ENCODE data around the gene STPG4. TPM values are rescaled to one million over a fixed set of nuclear protein-coding genes. Genes with fewer than 3 reads are reported as not detected.
"Not testable (repeated sequence)": the region's sequence is repeated elsewhere in the genome, so short reads cannot be mapped to it uniquely, and the experiment has no call there.

The STPG4 gene
- total RNA-seq, 1 donor from 2014 or later: 0.64 TPM

DNA sequence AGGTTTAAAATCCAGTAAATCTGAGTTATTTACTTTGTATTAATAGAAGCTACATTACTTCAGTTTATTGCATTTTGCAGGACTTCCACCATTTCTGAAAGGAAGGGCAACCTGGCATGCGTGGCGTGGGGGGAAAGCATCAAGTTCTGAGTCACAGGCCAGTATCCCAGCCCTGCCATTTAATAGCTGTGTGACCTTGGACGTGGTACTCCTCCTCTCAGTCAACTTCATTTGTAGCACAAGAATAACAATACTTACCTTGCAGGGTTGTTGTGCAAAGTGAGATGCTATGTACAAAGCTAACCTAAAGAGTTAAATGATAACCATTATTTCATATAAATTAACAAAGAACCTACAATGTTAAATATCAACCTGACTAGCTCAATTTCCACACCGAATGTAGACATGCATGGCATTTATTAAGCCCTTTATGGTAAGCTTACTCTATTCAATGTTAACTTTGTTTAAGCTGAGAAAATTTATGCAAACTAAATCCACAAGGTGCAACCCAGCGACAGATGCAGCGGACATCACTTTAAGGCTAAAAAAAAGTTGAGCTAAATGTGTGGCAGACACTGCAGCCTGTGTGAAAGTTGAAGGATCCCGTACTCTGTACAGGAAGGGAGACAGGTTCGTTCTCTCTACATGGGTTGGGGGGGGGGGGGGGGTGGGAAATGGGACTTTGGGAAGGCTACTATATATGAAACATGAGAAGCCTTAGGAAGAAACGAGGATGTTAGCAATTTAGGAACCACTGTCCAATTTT is 17.2 kb upstream of the STPG4 start:
- no peaks in the 10 kb centered on the region for H3K27me3 Mint-ChIP-seq (ENCODE audit: low read depth, unreplicated experiment)
- Histone ChIP-seq H3K4me2 (ENCODE audit: low read length) (peak overlapping the region; percentile 88), H4K20me1 (ENCODE audit: insufficient read depth, low read length) (peaks cover 82% of the 10 kb centered on the region), H2AFZ (ENCODE audit: low read depth, low read length) (no peak overlapping the region), H3K4me1 (ENCODE audit: insufficient read depth, low read length) (peaks cover 32% of the 10 kb centered on the region), H3K79me2 (ENCODE audit: insufficient read depth, low read length) (peaks cover 92% of the 10 kb centered on the region), H3K4me3 (ENCODE audit: insufficient read depth, low read depth, low read length) (peak overlapping the region; percentile 90), H3K9ac (ENCODE audit: low read length) (peak overlapping the region; percentile 100), H3K27me3 (ENCODE audit: insufficient read depth, low read length) (no peaks in the 10 kb centered on the region), H3K36me3 (ENCODE audit: insufficient read depth, low read length) (peaks cover 10% of the 10 kb centered on the region), H3K9me3 (ENCODE audit: insufficient read depth, low read depth, low read length) (no peaks in the 10 kb centered on the region), H3K27ac (ENCODE audit: low read depth, low read length) (peak overlapping the region; percentile 100)
- peaks cover 2% of the 10 kb centered on the region for H3K36me3 Mint-ChIP-seq (ENCODE audit: low read depth, unreplicated experiment)
- no peak for DNase-seq (ENCODE audit: low read depth)
- H3K9me3 Mint-ChIP-seq (ENCODE audit: unreplicated experiment): no peaks in the 10 kb centered on the region
- peak overlapping the region; percentile 99 for H3K4me3 Mint-ChIP-seq (ENCODE audit: unreplicated experiment)
- FAIRE-seq: no peak
- TF ChIP-seq, protein P1, sequence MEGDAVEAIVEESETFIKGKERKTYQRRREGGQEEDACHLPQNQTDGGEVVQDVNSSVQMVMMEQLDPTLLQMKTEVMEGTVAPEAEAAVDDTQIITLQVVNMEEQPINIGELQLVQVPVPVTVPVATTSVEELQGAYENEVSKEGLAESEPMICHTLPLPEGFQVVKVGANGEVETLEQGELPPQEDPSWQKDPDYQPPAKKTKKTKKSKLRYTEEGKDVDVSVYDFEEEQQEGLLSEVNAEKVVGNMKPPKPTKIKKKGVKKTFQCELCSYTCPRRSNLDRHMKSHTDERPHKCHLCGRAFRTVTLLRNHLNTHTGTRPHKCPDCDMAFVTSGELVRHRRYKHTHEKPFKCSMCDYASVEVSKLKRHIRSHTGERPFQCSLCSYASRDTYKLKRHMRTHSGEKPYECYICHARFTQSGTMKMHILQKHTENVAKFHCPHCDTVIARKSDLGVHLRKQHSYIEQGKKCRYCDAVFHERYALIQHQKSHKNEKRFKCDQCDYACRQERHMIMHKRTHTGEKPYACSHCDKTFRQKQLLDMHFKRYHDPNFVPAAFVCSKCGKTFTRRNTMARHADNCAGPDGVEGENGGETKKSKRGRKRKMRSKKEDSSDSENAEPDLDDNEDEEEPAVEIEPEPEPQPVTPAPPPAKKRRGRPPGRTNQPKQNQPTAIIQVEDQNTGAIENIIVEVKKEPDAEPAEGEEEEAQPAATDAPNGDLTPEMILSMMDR (IDR thresholded peaks at IDR 0.05; ENCODE audit: insufficient read depth, low read depth, low read length): no peak
- TF ChIP-seq EZH2 (IDR thresholded peaks at IDR 0.05; ENCODE audit: insufficient read depth, low read length): no peak
- H3K4me1 Mint-ChIP-seq (ENCODE audit: low read depth, unreplicated experiment): peaks cover 38% of the 10 kb centered on the region
- H3K27ac Mint-ChIP-seq (ENCODE audit: unreplicated experiment): peak overlapping the region; percentile 58

DNA sequence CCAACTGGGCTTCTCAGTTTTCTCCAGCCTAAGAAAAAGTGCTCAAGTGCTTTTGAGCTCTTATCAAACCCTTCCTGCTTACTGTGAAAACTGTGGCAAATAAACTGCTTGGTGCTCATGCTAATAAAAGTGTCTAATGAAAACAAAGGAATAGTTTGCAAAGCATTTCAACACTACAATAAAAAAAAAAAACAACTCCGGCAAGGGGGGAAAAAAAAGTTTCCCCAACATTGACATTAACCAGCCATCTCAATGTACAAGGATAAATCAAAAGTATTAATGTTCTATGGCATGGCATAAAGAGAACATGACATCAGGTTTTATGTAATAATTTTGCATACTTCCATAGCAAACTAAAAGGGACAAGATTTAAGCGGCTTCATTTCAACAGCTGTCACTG is 14.7 kb upstream of the STPG4 start:
- Mint-ChIP-seq H3K4me3 (ENCODE audit: unreplicated experiment) (no peak overlapping the region), H3K27me3 (ENCODE audit: low read depth, unreplicated experiment) (no peaks in the 10 kb centered on the region), H3K9me3 (ENCODE audit: unreplicated experiment) (no peaks in the 10 kb centered on the region), H3K36me3 (ENCODE audit: low read depth, unreplicated experiment) (peaks cover 3% of the 10 kb centered on the region), H3K27ac (ENCODE audit: unreplicated experiment) (no peak overlapping the region), H3K4me1 (ENCODE audit: low read depth, unreplicated experiment) (peaks cover 50% of the 10 kb centered on the region)
- TF ChIP-seq, protein P1 (IDR thresholded peaks at IDR 0.05; ENCODE audit: insufficient read depth, low read depth, low read length): no peak
- no peak for TF ChIP-seq EZH2 (IDR thresholded peaks at IDR 0.05; ENCODE audit: insufficient read depth, low read length)
- peak overlapping the region; percentile 10 for H3K27ac ChIP-seq (ENCODE audit: low read depth, low read length)
- peaks cover 26% of the 10 kb centered on the region for H3K4me1 ChIP-seq (ENCODE audit: insufficient read depth, low read length)
- DNase-seq (ENCODE audit: low read depth) (no peak), FAIRE-seq (no peak)
- H3K9me3 ChIP-seq (ENCODE audit: insufficient read depth, low read depth, low read length): no peaks in the 10 kb centered on the region
- peak overlapping the region; percentile 61 for H3K9ac ChIP-seq (ENCODE audit: low read length)
- no peak overlapping the region for H3K4me3 ChIP-seq (ENCODE audit: insufficient read depth, low read depth, low read length)
- peak overlapping the region; percentile 88 for H3K4me2 ChIP-seq (ENCODE audit: low read length)
- H3K79me2 ChIP-seq (ENCODE audit: insufficient read depth, low read length): peaks cover 100% of the 10 kb centered on the region
- no peaks in the 10 kb centered on the region for H3K27me3 ChIP-seq (ENCODE audit: insufficient read depth, low read length)
- H3K36me3 ChIP-seq (ENCODE audit: insufficient read depth, low read length): peaks cover 29% of the 10 kb centered on the region
- H2AFZ ChIP-seq (ENCODE audit: low read depth, low read length): no peak overlapping the region
- peaks cover 96% of the 10 kb centered on the region for H4K20me1 ChIP-seq (ENCODE audit: insufficient read depth, low read length)

DNA sequence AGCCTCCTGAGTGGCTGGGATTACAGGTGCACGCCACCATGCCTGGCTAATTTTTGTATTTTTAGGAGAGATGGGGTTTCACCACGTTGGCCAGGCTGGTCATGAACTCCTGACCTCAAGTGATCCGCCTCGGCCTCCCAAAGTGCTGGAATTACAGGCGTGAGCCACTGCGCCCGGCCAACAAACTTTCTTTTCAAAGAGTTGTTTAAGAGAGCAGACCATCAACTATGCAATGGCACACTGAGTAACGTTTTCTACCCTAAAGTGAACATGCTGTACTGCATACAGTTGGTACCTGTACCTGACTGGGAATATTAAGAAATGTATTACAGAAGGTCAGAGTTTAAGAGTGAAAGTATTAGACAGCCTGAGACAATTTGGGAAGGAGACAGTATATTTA is 13.8 kb upstream of the STPG4 start:
- not testable (repeated sequence) for H3K9me3 Mint-ChIP-seq (ENCODE audit: unreplicated experiment); H3K4me2 ChIP-seq (ENCODE audit: low read length)

More for the DNA sequence above, 13.8 kb upstream of the STPG4 start:
- H3K4me1 ChIP-seq (ENCODE audit: insufficient read depth, low read length): peaks cover 26% of the 10 kb centered on the region
- not testable (repeated sequence) for H3K27ac Mint-ChIP-seq (ENCODE audit: unreplicated experiment); H3K9me3 ChIP-seq (ENCODE audit: insufficient read depth, low read depth, low read length); DNase-seq (ENCODE audit: low read depth); H3K9ac ChIP-seq (ENCODE audit: low read length); H3K27me3 Mint-ChIP-seq (ENCODE audit: low read depth, unreplicated experiment); H3K27ac ChIP-seq (ENCODE audit: low read depth, low read length); H3K27me3 ChIP-seq (ENCODE audit: insufficient read depth, low read length); H3K36me3 Mint-ChIP-seq (ENCODE audit: low read depth, unreplicated experiment); H3K4me3 ChIP-seq (ENCODE audit: insufficient read depth, low read depth, low read length); H2AFZ ChIP-seq (ENCODE audit: low read depth, low read length); H3K4me3 Mint-ChIP-seq (ENCODE audit: unreplicated experiment); FAIRE-seq
- peaks cover 95% of the 10 kb centered on the region for H4K20me1 ChIP-seq (ENCODE audit: insufficient read depth, low read length)
- H3K79me2 ChIP-seq (ENCODE audit: insufficient read depth, low read length): peaks cover 98% of the 10 kb centered on the region
- H3K36me3 ChIP-seq (ENCODE audit: insufficient read depth, low read length): peaks cover 33% of the 10 kb centered on the region
- H3K4me1 Mint-ChIP-seq (ENCODE audit: low read depth, unreplicated experiment): peaks cover 54% of the 10 kb centered on the region

Data from astrocyte (in vitro differentiated cells and primary cell).